ENCODE results near the gene IER3. TPM values are rescaled to one million over a fixed set of nuclear protein-coding genes. Genes with fewer than 3 reads are reported as not detected.

IER3 gene
- total and polyA plus RNA-seq, 2 of the 13 experiments (the other 11 are each of a cell fraction or from before 2014, with no cell fraction given), result 51.1 to 131 TPM

- TF ChIP-seq FUBP1 (CRISPR knock-in tag; IDR thresholded peaks at IDR 0.05; ENCODE audit: borderline replicate concordance) (peak; percentile 19; the same call in 1 of the 2 replicates), ARID4A (CRISPR knock-in tag; IDR thresholded peaks at IDR 0.05; ENCODE audit: borderline replicate concordance) (peak; percentile 91), ISX (CRISPR knock-in tag; conservative IDR thresholded peaks at IDR 0.05) (no peak; the same call in 1 of the 2 replicates), AFF4 (CRISPR knock-in tag; IDR thresholded peaks at IDR 0.05) (no peak), STAT6 (CRISPR knock-in tag; IDR thresholded peaks at IDR 0.05; ENCODE audit: borderline replicate concordance) (no peak), MYNN (CRISPR knock-in tag; IDR thresholded peaks at IDR 0.05; ENCODE audit: low read depth) (peak; percentile 57; the same call in 1 of the 2 replicates), SNAI1 (CRISPR knock-in tag; IDR thresholded peaks at IDR 0.05; ENCODE audit: borderline replicate concordance) (0 out of 2 replicates have a peak, but pooled peaks have one; percentile 48), THAP7 (CRISPR knock-in tag; IDR thresholded peaks at IDR 0.05) (no peak), ZNF138 (CRISPR knock-in tag; IDR thresholded peaks at IDR 0.05; ENCODE audit: low read depth) (peak; percentile 52; the same call in 1 of the 2 replicates), ZNF740 (CRISPR knock-in tag; IDR thresholded peaks at IDR 0.05) (peak; percentile 98), HNF4A (CRISPR knock-in tag; IDR thresholded peaks at IDR 0.05) (no peak), TARDBP (CRISPR knock-in tag; IDR thresholded peaks at IDR 0.05) (peak; percentile 80)
Observed at GRCh38 chr6:30721198-30722024, 22.9 kb downstream of the IER3 start (continued).
